HepG2 (cell line): Measurements from ENCODE around the gene DPY19L3. TPM values are rescaled to one million over a fixed set of nuclear protein-coding genes. Genes with fewer than 3 reads are reported as not detected.

Source experiments
- ATAC-seq: fragments of 200-7000 bp; cut with Tn5 transposase; 3 replicates; pipeline ENCODE4 v1.9.1; 2020; ENCODE audit warnings: mild to moderate bottlenecking, moderate library complexity
- BruUV-seq: library from RNA; stranded (reverse); fragments of 400-500 nt; replicated peaks from 2 replicates; lab custom pipeline; 2021; lab: Mats Ljungman, UMichigan
- CTCF ChIA-PET: fragments of 300-600 bp; formaldehyde crosslinking; extraction: SDS; loops from one replicate; lab custom pipeline; 2021; ENCODE audit warnings: low total read pairs, inconsistent platforms, low intra/inter-chr PET ratio; lab: Yijun Ruan, JAX
- POLR2A ChIA-PET: fragments of 350-600 bp; sonication (Branson Sonifier 250); formaldehyde crosslinking; loops from one replicate; lab custom pipeline; 2020; ENCODE audit warnings: antibody characterized with exemption, inconsistent platforms; lab: Yijun Ruan, JAX
- DNase-seq: peaks from one replicate; pipeline ENCODE4 v3.0.0-alpha.2; 2015; ENCODE audit warnings: low spot score
- FAIRE-seq: peaks from 3 replicates; lab custom pipeline; 2011; peaks lifted over from hg19 to GRCh38; lab: Jason Lieb, UNC
- H2AFZ ChIP-seq: one replicate; pipeline ENCODE4 v1.6.1; 2011; ENCODE audit warnings: low read length, inconsistent platforms
- H3K27ac ChIP-seq: fragments of 300-600 bp; 3 replicates; pipeline ENCODE4 v1.8.0; 2011; ENCODE audit warnings: mixed run types, mild to moderate bottlenecking, mixed read lengths, low read length, inconsistent platforms; ENCODE audit not compliant: insufficient read depth; ENCODE audit errors: extremely low read length
- H3K27me3 ChIP-seq, 2 experiments: fragments of 200-600 bp in 1 of 2; 2 replicates in 1 of 2; 3 replicates in 1 of 2; pipeline versions ENCODE4 v1.6.0 to v1.8.0; 2011; ENCODE audit warnings: low read length in 2 of 2, mild to moderate bottlenecking in 2 of 2, moderate library complexity in 2 of 2, inconsistent platforms in 1 of 2; ENCODE audit not compliant: insufficient read depth in 2 of 2, control insufficient read depth in 1 of 2
- H3K36me3 ChIP-seq, 2 experiments: fragments of 200-600 bp in 1 of 2; replicated peaks in 1 of 2; 2 replicates in 1 of 2; 3 replicates in 1 of 2; pipeline versions ENCODE4 v1.5.1 to v1.8.0; 2011; ENCODE audit warnings: low read length in 2 of 2, inconsistent platforms in 1 of 2; ENCODE audit not compliant: insufficient read depth in 2 of 2, control insufficient read depth in 1 of 2
- H3K4me1 ChIP-seq: 2 replicates; pipeline ENCODE4 v1.5.1; 2012; ENCODE audit warnings: low read length, inconsistent platforms; ENCODE audit not compliant: insufficient read depth
- H3K4me2 ChIP-seq: 2 replicates; pipeline ENCODE4 v1.6.0; 2011; ENCODE audit warnings: low read depth, low read length, inconsistent platforms
- H3K4me3 ChIP-seq, 3 experiments: fragments of 200-600 bp in 1 of 3; sonication (generic), shearing (Covaris generic) in 1 of 3; replicated peaks in 1 of 3; 2 replicates each; pipeline ENCODE4 v1.5.1; 2011 to 2016; ENCODE audit warnings: low read length in 3 of 3, inconsistent platforms in 2 of 3, low read depth in 2 of 3, mild to moderate bottlenecking in 2 of 3, control low read depth in 1 of 3, mixed read lengths in 1 of 3; ENCODE audit not compliant: insufficient read depth in 1 of 3
- H3K79me2 ChIP-seq: one replicate; pipeline ENCODE4 v1.6.1; 2011; ENCODE audit warnings: low read length, inconsistent platforms; ENCODE audit not compliant: insufficient read depth
- H3K9ac ChIP-seq: 2 replicates; pipeline ENCODE4 v1.6.0; 2011; ENCODE audit warnings: mild to moderate bottlenecking, low read depth, low read length, inconsistent platforms; ENCODE audit not compliant: insufficient read depth
- H3K9me3 ChIP-seq: 2 replicates; pipeline ENCODE4 v1.5.1; 2012; ENCODE audit warnings: mild to moderate bottlenecking, low read length
- H4K20me1 ChIP-seq: 2 replicates; pipeline ENCODE4 v1.6.0; 2011; ENCODE audit warnings: inconsistent platforms, mild to moderate bottlenecking, low read length, moderate library complexity; ENCODE audit not compliant: insufficient read depth
- KDM5A ChIP-seq: fragments of 200-600 bp; sonication (generic); IDR thresholded peaks from 2 replicates; pipeline ENCODE4 v1.7.0; 2018; ENCODE audit warnings: antibody characterized with exemption, mild to moderate bottlenecking, low read length, borderline replicate concordance
- ZNF121 ChIP-seq: sonication (generic); formaldehyde crosslinking; IDR thresholded peaks from 2 replicates; pipeline ENCODE4 v1.5.0; 2020; ENCODE audit warnings: mild to moderate bottlenecking, missing genetic modification reagents
- ZNF790 ChIP-seq: sonication (generic); formaldehyde crosslinking; IDR thresholded peaks from 2 replicates; pipeline ENCODE4 v1.8.0; 2022; ENCODE audit warnings: missing genetic modification reagents, mild to moderate bottlenecking, borderline replicate concordance
- WGBS: methylation state at CpG from one replicate; pipeline ENCODE4 v1.1.6; 2017; ENCODE audit warnings: low lambda C conversion rate; 5-methylcytosine and 5-hydroxymethylcytosine counted together
- in situ Hi-C: cut with HindIII; loops from 2 replicates; pipeline ENCODE4 v1.10.0; 2017; ENCODE audit warnings: low pct_unique_long_range_greater_than_20kb; ENCODE audit not compliant: extremely low pct_ligation_motif_present
- intact Hi-C: fragments of 100-400 bp; cut with micrococcal nuclease; formaldehyde crosslinking; loops from one replicate; pipeline ENCODE4 v1.10.0; 2022; ENCODE audit not compliant: unreplicated experiment
- polyA plus RNA-seq, 8 experiments: library from polyadenylated mRNA; depleted of rRNA in 3 of 8; stranded (reverse) in 7 of 8; unstranded in 1 of 8; fragments of >200 nt; fragmentation: Illumina TruSeq in 4 of 8; extraction: Trizol in 4 of 8; gene quantifications; 2 replicates each; pipeline versions ENCODE4 v1.2.1 to v1.2.3, GENCODE V29; 2011 to 2016; ENCODE audit warnings: low read depth in 4 of 8, missing spikeins in 1 of 8, mixed read lengths in 1 of 8; ENCODE audit not compliant: insufficient read depth in 1 of 8
- total RNA-seq, 5 experiments: library from RNA; depleted of rRNA; stranded (reverse); fragments of >200 nt; fragmentation: Illumina TruSeq; extraction: Trizol; gene quantifications; 2 replicates each; pipeline ENCODE4 v1.2.3, GENCODE V29; 2016; ENCODE audit warnings: low read depth in 1 of 5
- TF ChIP-seq, protein P1 (sequence below), 2 experiments: fragments of 450-650 bp in 1 of 2; sonication (generic) in 1 of 2; formaldehyde crosslinking in 1 of 2; IDR thresholded peaks; 2 replicates each; pipeline versions ENCODE4 v1.6.1 to v1.8.0; 2016 to 2022; ENCODE audit warnings: antibody characterized with exemption in 1 of 2, mild to moderate bottlenecking in 1 of 2, missing genetic modification reagents in 1 of 2

Gene DPY19L3
- total and polyA plus RNA-seq, 2 of the 13 experiments (the other 11 are each of a cell fraction or from before 2014, with no cell fraction given) = 21.6 to 25.2 TPM

DNA sequence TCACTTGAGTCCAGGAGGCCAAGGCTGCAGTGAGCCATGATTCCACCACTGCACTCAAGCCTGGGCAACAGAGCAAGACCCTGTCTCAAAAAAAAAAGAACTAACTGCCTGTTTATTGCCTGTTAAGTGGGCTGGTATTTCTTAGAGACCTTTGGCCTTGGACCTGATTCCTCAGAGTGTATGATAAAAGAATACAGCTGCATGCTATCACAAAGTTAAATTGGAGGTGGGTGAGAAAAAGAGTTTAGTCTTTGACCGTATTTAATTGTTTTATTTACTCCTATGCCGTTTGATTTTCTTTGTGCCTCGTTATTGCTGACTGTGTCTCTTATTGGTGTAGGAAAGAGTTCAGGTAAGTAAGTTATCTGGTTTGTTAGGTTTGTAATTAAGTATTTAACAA, 25.3 kb upstream of the DPY19L3 start:
- intact Hi-C loops (no loop called here), in situ Hi-C loops (no loop called here)
- Histone ChIP-seq H3K9ac (no peak overlapping the region), H4K20me1 (no peaks in the 10 kb centered on the region), H3K9me3 (no peaks in the 10 kb centered on the region), H3K4me1 (peaks cover 2% of the 10 kb centered on the region), H2AFZ (no peak overlapping the region), H3K4me2 (no peak overlapping the region), H3K27ac (no peak overlapping the region), H3K27me3 (no peaks in the 10 kb centered on the region; a peak in 1 of 5 replicates), H3K79me2 (peaks cover under 1% of the 10 kb centered on the region), H3K4me3 (no peak overlapping the region), H3K36me3 (peaks cover 7 to 55% of the 10 kb centered on the region in 2 experiments)
- no peak for DNase-seq
- CTCF ChIA-PET = no interaction called here
- BruUV-seq = no TSS peak
- WGBS = 95% methylated on average over 3 of the region's 3 CpGs
- TF ChIP-seq ZNF121 (CRISPR knock-in tag) = peak; percentile 31; the same call in 1 of the 2 replicates
- no peak for TF ChIP-seq KDM5A
- FAIRE-seq = no peak
- ATAC-seq = no peak
- POLR2A ChIA-PET = no interaction called here

DNA sequence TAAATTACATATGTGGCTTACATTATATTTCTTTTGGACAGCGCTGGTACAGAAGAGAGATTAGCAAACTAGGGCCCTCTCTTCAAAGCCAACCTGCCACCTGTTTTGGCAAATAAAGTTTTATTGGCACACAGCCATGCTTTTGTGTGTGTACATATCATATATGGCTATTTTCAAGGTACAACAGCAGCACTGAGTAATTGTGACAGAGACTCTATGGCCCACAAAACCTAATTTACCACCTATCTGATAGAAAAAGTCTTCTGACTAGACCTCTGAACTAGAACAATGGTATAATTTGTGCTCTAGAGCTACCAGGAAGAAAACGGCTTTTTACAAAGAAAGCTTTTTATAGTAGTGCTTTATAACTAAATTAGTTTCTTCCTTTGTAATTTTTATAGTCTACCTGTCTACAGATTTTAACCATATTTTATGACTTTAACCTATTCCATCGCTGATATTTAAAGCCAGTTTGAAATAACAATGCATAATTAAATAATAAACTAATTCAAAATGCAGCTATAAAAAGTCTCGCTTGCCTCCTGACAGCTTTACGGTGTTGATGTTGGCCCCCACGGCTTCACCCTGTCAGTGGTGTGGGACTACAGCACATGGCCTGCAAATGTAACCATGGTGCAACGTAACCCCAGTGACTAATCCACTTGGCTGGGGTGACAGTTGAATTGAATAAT, 17.7 kb upstream of the DPY19L3 start:
- Histone ChIP-seq H3K4me3 (no peak overlapping the region), H3K9ac (no peak overlapping the region), H3K79me2 (no peaks in the 10 kb centered on the region), H2AFZ (no peak overlapping the region), H3K4me1 (peaks cover 6% of the 10 kb centered on the region), H4K20me1 (no peaks in the 10 kb centered on the region), H3K4me2 (no peak overlapping the region), H3K27ac (no peak overlapping the region), H3K36me3 (peaks cover 0 to 16% of the 10 kb centered on the region in 2 experiments; a peak in 2 of 5 replicates), H3K9me3 (no peaks in the 10 kb centered on the region), H3K27me3 (no peaks in the 10 kb centered on the region; a peak in 1 of 5 replicates)
- POLR2A ChIA-PET = no interaction called here
- TF ChIP-seq ZNF790 = no peak
- TF ChIP-seq, protein P1, sequence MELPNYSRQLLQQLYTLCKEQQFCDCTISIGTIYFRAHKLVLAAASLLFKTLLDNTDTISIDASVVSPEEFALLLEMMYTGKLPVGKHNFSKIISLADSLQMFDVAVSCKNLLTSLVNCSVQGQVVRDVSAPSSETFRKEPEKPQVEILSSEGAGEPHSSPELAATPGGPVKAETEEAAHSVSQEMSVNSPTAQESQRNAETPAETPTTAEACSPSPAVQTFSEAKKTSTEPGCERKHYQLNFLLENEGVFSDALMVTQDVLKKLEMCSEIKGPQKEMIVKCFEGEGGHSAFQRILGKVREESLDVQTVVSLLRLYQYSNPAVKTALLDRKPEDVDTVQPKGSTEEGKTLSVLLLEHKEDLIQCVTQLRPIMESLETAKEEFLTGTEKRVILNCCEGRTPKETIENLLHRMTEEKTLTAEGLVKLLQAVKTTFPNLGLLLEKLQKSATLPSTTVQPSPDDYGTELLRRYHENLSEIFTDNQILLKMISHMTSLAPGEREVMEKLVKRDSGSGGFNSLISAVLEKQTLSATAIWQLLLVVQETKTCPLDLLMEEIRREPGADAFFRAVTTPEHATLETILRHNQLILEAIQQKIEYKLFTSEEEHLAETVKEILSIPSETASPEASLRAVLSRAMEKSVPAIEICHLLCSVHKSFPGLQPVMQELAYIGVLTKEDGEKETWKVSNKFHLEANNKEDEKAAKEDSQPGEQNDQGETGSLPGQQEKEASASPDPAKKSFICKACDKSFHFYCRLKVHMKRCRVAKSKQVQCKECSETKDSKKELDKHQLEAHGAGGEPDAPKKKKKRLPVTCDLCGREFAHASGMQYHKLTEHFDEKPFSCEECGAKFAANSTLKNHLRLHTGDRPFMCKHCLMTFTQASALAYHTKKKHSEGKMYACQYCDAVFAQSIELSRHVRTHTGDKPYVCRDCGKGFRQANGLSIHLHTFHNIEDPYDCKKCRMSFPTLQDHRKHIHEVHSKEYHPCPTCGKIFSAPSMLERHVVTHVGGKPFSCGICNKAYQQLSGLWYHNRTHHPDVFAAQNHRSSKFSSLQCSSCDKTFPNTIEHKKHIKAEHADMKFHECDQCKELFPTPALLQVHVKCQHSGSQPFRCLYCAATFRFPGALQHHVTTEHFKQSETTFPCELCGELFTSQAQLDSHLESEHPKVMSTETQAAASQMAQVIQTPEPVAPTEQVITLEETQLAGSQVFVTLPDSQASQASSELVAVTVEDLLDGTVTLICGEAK (IDR thresholded peaks at IDR 0.05) = no peak
- TF ChIP-seq, protein P1 (CRISPR knock-in tag; IDR thresholded peaks at IDR 0.05) = peak; percentile 32; the same call in 1 of the 2 replicates
- in situ Hi-C loops (no loop called here), intact Hi-C loops (no loop called here)
- DNase-seq = no peak
- CTCF ChIA-PET = no interaction called here
- no TSS peak for BruUV-seq
- WGBS = 97% methylated on average over 7 of the region's 7 CpGs
- no peak for ATAC-seq
- FAIRE-seq = no peak
